PC-3 (cell line): ENCODE results near the gene MLN. TPM values are rescaled to one million over a fixed set of nuclear protein-coding genes. Genes with fewer than 3 reads are reported as not detected.

Experiments used
- ATAC-seq: fragments of 200-7000 bp; cut with Tn5 transposase; 2 replicates; pipeline ENCODE4 v1.9.1; 2020; ENCODE audit warnings: mild to moderate bottlenecking, moderate library complexity
- BruUV-seq: library from RNA; stranded (reverse); fragments of 400-500 nt; replicated peaks from 2 replicates; lab custom pipeline; 2021; lab: Mats Ljungman, UMichigan
- CTCF ChIA-PET: fragments of 300-600 bp; sonication (Branson Sonifier 250); formaldehyde crosslinking; loops from one replicate; lab custom pipeline; 2022; ENCODE audit warnings: antibody characterized with exemption; lab: Charles Lee
- POLR2A ChIA-PET: fragments of 300-600 bp; sonication (Branson Sonifier 250); formaldehyde crosslinking; loops from one replicate; lab custom pipeline; 2022; ENCODE audit warnings: antibody characterized with exemption; ENCODE audit not compliant: unreplicated experiment; lab: Charles Lee
- DNase-seq: peaks from one replicate; pipeline ENCODE4 v3.0.0-alpha.2; 2015
- H2AFZ ChIP-seq: fragments of 300-600 bp; sonication (generic); 2 replicates; pipeline ENCODE4 v1.6.0; 2016; ENCODE audit warnings: antibody characterized with exemption, low read length
- H3F3A ChIP-seq: fragments of 300-600 bp; sonication (generic); one replicate; pipeline ENCODE4 v1.6.0; 2017; ENCODE audit warnings: antibody characterized with exemption, low read length, control low read depth, mild to moderate bottlenecking; ENCODE audit not compliant: unreplicated experiment
- H3K27ac ChIP-seq: fragments of 300-600 bp; sonication (generic); 2 replicates; pipeline ENCODE4 v1.5.1; 2016; ENCODE audit warnings: mild to moderate bottlenecking, low read length
- H3K27me3 ChIP-seq: fragments of 300-600 bp; sonication (generic); 2 replicates; pipeline ENCODE4 v1.6.1; 2016; ENCODE audit warnings: low read length, mixed read lengths
- H3K36me3 ChIP-seq: fragments of 300-600 bp; sonication (generic); 2 replicates; pipeline ENCODE4 v1.6.1; 2016; ENCODE audit warnings: low read depth, mixed run types, low read length, mixed read lengths
- H3K4me1 ChIP-seq: fragments of 300-600 bp; sonication (generic); 2 replicates; pipeline ENCODE4 v1.5.1; 2016; ENCODE audit warnings: low read length; ENCODE audit not compliant: insufficient read depth
- H3K4me2 ChIP-seq: fragments of 300-600 bp; sonication (generic); 2 replicates; pipeline ENCODE4 v1.6.0; 2016; ENCODE audit warnings: low read length
- H3K4me3 ChIP-seq: fragments of 300-600 bp; sonication (generic); 2 replicates; pipeline ENCODE4 v1.5.1; 2016; ENCODE audit warnings: mild to moderate bottlenecking, low read length, mixed read lengths
- H3K79me2 ChIP-seq: fragments of 300-600 bp; sonication (generic); 2 replicates; pipeline ENCODE4 v1.6.1; 2017; ENCODE audit warnings: low read length, mixed read lengths
- H3K9ac ChIP-seq: fragments of 300-600 bp; sonication (generic); 2 replicates; pipeline ENCODE4 v1.6.0; 2016; ENCODE audit warnings: mild to moderate bottlenecking, low read length
- H3K9me2 ChIP-seq: fragments of 300-600 bp; sonication (generic); replicated peaks from 2 replicates; pipeline ENCODE4 v1.6.1; 2016; ENCODE audit warnings: mixed run types, low read length, mixed read lengths
- H3K9me3 ChIP-seq: fragments of 300-600 bp; sonication (generic); 2 replicates; pipeline ENCODE4 v1.6.1; 2016; ENCODE audit warnings: low read length, mixed read lengths
- H4K20me1 ChIP-seq: fragments of 300-600 bp; sonication (generic); 2 replicates; pipeline ENCODE4 v1.6.1; 2016; ENCODE audit warnings: low read length, mixed read lengths
- EZH2 ChIP-seq: fragments of 300-600 bp; sonication (generic); IDR thresholded peaks from one replicate; pipeline ENCODE4 v1.6.1; 2017; ENCODE audit warnings: antibody characterized with exemption, mild to moderate bottlenecking, low read length; ENCODE audit not compliant: unreplicated experiment
- EZH2phosphoT487 ChIP-seq: fragments of 300-600 bp; sonication (generic); IDR thresholded peaks from 2 replicates; pipeline ENCODE4 v1.6.1; 2018; ENCODE audit warnings: mild to moderate bottlenecking, antibody characterized with exemption, low read length, borderline replicate concordance
- intact Hi-C: fragments of 100-400 bp; cut with micrococcal nuclease; formaldehyde crosslinking; loops from 2 replicates; pipeline ENCODE4 v1.9.0; 2023
- total RNA-seq: library from RNA; depleted of rRNA; stranded (reverse); fragments of >200 nt; gene quantifications from 2 replicates; pipeline ENCODE4 v1.2.3, GENCODE V29; 2014
- TF ChIP-seq, protein P1 (sequence below): fragments of 300-600 bp; sonication (generic); conservative IDR thresholded peaks from 2 replicates; pipeline ENCODE4 v1.5.1; 2017; ENCODE audit warnings: antibody characterized with exemption, low read depth, mild to moderate bottlenecking, low read length

The MLN gene
- total RNA-seq, 1 experiment from 2014 or later = not detected

DNA sequence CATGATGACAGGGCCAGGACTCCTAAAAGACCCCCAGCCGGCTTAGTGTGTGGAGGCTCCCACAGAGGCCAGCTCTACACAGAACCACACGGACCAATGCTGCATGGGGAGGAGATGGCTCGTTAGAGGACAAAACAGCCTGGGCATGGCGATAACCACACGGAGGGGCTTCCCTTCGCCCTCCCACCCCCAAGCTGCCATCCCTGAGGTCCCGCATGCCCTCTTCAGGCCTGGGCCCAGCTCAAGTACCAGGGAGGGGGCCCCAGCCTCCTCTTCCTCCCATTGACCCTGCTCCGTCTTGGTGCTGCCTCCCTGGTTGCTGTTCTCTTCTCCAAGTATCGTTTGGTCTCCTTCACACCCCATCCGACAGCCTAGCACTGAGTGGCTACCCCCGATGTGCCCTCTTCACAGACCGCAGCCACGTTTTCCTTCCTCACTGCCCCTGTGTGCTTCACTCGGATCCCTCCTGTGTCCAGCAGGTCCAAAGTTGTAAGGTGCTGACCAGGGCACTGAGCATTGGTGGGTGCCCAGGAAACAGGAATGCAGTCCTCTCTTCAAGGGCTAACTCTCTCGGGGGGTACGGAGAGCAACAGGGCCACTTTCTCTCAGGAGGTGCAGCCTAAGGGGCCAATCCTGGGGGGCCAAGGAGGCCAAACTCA, 9.6 kb upstream of the MLN start:
- H2AFZ ChIP-seq = no peak overlapping the region
- no peaks in the 10 kb centered on the region for H3K9me2 ChIP-seq
- TF ChIP-seq EZH2phosphoT487 = no peak
- TF ChIP-seq EZH2 = no peak
- TF ChIP-seq, protein P1, sequence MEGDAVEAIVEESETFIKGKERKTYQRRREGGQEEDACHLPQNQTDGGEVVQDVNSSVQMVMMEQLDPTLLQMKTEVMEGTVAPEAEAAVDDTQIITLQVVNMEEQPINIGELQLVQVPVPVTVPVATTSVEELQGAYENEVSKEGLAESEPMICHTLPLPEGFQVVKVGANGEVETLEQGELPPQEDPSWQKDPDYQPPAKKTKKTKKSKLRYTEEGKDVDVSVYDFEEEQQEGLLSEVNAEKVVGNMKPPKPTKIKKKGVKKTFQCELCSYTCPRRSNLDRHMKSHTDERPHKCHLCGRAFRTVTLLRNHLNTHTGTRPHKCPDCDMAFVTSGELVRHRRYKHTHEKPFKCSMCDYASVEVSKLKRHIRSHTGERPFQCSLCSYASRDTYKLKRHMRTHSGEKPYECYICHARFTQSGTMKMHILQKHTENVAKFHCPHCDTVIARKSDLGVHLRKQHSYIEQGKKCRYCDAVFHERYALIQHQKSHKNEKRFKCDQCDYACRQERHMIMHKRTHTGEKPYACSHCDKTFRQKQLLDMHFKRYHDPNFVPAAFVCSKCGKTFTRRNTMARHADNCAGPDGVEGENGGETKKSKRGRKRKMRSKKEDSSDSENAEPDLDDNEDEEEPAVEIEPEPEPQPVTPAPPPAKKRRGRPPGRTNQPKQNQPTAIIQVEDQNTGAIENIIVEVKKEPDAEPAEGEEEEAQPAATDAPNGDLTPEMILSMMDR = no peak
- H3K4me3 ChIP-seq = no peak overlapping the region
- H3K4me2 ChIP-seq = no peak overlapping the region
- no peak overlapping the region for H3K9ac ChIP-seq
- H3K36me3 ChIP-seq = no peaks in the 10 kb centered on the region
- DNase-seq = no peak
- ChIA-PET CTCF (no interaction called here), POLR2A (no interaction called here)
- intact Hi-C loops = no loop called here
- no peaks in the 10 kb centered on the region for H3K4me1 ChIP-seq
- no peaks in the 10 kb centered on the region for H3K79me2 ChIP-seq
- H3F3A ChIP-seq = no peaks in the 10 kb centered on the region
- H4K20me1 ChIP-seq = no peaks in the 10 kb centered on the region
- H3K27me3 ChIP-seq = peaks cover 63% of the 10 kb centered on the region
- no TSS peak for BruUV-seq
- no peaks in the 10 kb centered on the region for H3K9me3 ChIP-seq
- no peak overlapping the region for H3K27ac ChIP-seq
- ATAC-seq = no peak

DNA sequence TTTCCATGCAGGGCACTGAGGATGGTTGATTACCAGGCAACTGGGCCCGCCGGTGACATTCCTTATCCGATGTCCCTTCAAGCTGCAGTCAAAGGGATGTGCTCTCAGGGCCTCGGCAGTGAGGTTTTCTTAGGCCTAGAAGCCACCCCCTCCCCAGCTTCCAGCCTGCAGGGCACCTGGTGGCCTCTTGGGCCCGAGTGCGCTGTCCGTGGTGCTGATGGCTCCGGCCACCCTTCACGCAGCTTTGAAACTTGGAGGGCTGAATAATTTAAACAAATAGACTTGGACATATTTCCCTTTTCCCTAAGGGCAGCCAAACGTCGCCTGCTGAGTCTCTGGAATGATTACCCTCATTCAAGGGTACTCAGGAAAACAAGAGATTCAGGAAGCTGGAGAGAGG, 8.9 kb upstream of the MLN start:
- intact Hi-C loops = no loop called here
- CTCF ChIA-PET = interaction anchor here (0.6 kb wide), 1 partner anchor 13 kb away, joined by 3 read pairs; no protein-coding TSS in a partner anchor
- ATAC-seq = peak; percentile 74

DNA sequence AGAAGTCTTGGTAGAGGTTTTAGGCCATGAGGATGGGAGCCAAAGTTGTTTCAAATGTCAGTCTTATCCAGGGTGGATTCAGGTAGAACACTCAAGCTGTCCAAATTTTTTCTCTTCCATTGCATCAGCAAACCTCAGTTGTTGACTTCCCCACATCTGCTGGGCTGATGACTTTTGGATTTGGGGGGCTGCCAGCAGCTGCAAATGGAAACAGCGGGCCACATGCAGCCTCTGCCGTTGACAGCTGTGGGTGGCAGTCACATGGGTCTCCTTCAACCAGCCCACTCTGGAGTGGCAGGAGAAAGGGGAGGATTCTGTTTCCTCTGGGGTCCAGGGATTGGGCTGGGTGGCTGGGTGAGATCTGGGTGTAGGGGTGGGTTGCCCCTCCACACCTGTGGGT, 5.8 kb upstream of the MLN start:
- no peak overlapping the region for H3K4me3 ChIP-seq
- intact Hi-C loops = no loop called here
- H3K4me2 ChIP-seq = no peak overlapping the region
- no TSS peak for BruUV-seq
- H3F3A ChIP-seq = no peaks in the 10 kb centered on the region
- H3K27ac ChIP-seq = no peak overlapping the region
- no peaks in the 10 kb centered on the region for H3K36me3 ChIP-seq
- no peaks in the 10 kb centered on the region for H3K4me1 ChIP-seq
- ATAC-seq (no peak), DNase-seq (no peak)
- H3K79me2 ChIP-seq = no peaks in the 10 kb centered on the region
- H3K9ac ChIP-seq = no peak overlapping the region
- ChIA-PET CTCF (no interaction called here), POLR2A (no interaction called here)
- H2AFZ ChIP-seq = no peak overlapping the region
- no peaks in the 10 kb centered on the region for H3K9me3 ChIP-seq
- no peak for TF ChIP-seq EZH2
- TF ChIP-seq, protein P1 = no peak
- no peak for TF ChIP-seq EZH2phosphoT487
- no peaks in the 10 kb centered on the region for H3K9me2 ChIP-seq
- peaks cover 65% of the 10 kb centered on the region for H3K27me3 ChIP-seq
- H4K20me1 ChIP-seq = no peaks in the 10 kb centered on the region

More for the DNA sequence above, 8.9 kb upstream of the MLN start:
- peak; percentile 68 for DNase-seq
- no peaks in the 10 kb centered on the region for H3K4me1 ChIP-seq
- POLR2A ChIA-PET = no interaction called here
- no peaks in the 10 kb centered on the region for H3K36me3 ChIP-seq
- H3K9me3 ChIP-seq = no peaks in the 10 kb centered on the region
- peaks cover 63% of the 10 kb centered on the region for H3K27me3 ChIP-seq
- H3K27ac ChIP-seq = no peak overlapping the region
- no TSS peak for BruUV-seq
- no peaks in the 10 kb centered on the region for H3F3A ChIP-seq
- no peaks in the 10 kb centered on the region for H3K9me2 ChIP-seq
- no peak overlapping the region for H3K4me2 ChIP-seq
- H3K9ac ChIP-seq = no peak overlapping the region
- H3K79me2 ChIP-seq = no peaks in the 10 kb centered on the region
- TF ChIP-seq EZH2 (no peak), EZH2phosphoT487 (no peak)
- TF ChIP-seq, protein P1 = no peak
- no peak overlapping the region for H3K4me3 ChIP-seq
- no peak overlapping the region for H2AFZ ChIP-seq
- H4K20me1 ChIP-seq = no peaks in the 10 kb centered on the region
